ENCODE results near the gene RAMP1. TPM values are rescaled to one million over a fixed set of nuclear protein-coding genes. Genes with fewer than 3 reads are reported as not detected.
"Not testable (repeated sequence)": the region's sequence is repeated elsewhere in the genome, so short reads cannot be mapped to it uniquely, and the experiment has no call there.

Gene RAMP1
- total RNA-seq, 1 donor: 35.0 TPM

GRCh38 chr2:237942513-237942899 lies 83.1 kb downstream of the RAMP1 start:
- no peak for DNase-seq (ENCODE audit: low read depth)
- TF ChIP-seq CTCF (IDR thresholded peaks at IDR 0.05; ENCODE audit: insufficient read depth, low read depth, low read length): no peak

GRCh38 chr2:237943395-237944094 lies 84.1 kb downstream of the RAMP1 start:
- no peak for DNase-seq (ENCODE audit: low read depth)
- TF ChIP-seq CTCF (IDR thresholded peaks at IDR 0.05; ENCODE audit: insufficient read depth, low read depth, low read length): no peak
- H3K4me3 ChIP-seq (ENCODE audit: low read depth, low read length): no peak overlapping the region

More at GRCh38 chr2:237942513-237942899, 83.1 kb downstream of the RAMP1 start:
- no peak overlapping the region for H3K4me3 ChIP-seq (ENCODE audit: low read depth, low read length)

GRCh38 chr2:237944302-237944701 lies 84.9 kb downstream of the RAMP1 start:
- no peak for DNase-seq (ENCODE audit: low read depth)
- H3K4me3 ChIP-seq (ENCODE audit: low read depth, low read length): no peak overlapping the region
- TF ChIP-seq CTCF (IDR thresholded peaks at IDR 0.05; ENCODE audit: insufficient read depth, low read depth, low read length): no peak

- H3K4me3 ChIP-seq (ENCODE audit: low read depth, low read length): no peak overlapping the region
- TF ChIP-seq CTCF (IDR thresholded peaks at IDR 0.05; ENCODE audit: insufficient read depth, low read depth, low read length): no peak
- DNase-seq (ENCODE audit: low read depth): no peak
Measured at GRCh38 chr2:237946423-237946822, 87.0 kb downstream of the RAMP1 start.

GRCh38 chr2:237951354-237951753 lies 91.9 kb downstream of the RAMP1 start:
- not testable (repeated sequence) for DNase-seq (ENCODE audit: low read depth)

GRCh38 chr2:237951878-237952277 lies 92.5 kb downstream of the RAMP1 start:
- TF ChIP-seq CTCF (IDR thresholded peaks at IDR 0.05; ENCODE audit: insufficient read depth, low read depth, low read length): no peak
- H3K4me3 ChIP-seq (ENCODE audit: low read depth, low read length): no peak overlapping the region
- DNase-seq (ENCODE audit: low read depth): no peak

More at GRCh38 chr2:237951354-237951753, 91.9 kb downstream of the RAMP1 start:
- not testable (repeated sequence) for H3K4me3 ChIP-seq (ENCODE audit: low read depth, low read length)

- TF ChIP-seq CTCF (IDR thresholded peaks at IDR 0.05; ENCODE audit: insufficient read depth, low read depth, low read length): no peak
- no peak for DNase-seq (ENCODE audit: low read depth)
- H3K4me3 ChIP-seq (ENCODE audit: low read depth, low read length): no peak overlapping the region
Measured at GRCh38 chr2:237952851-237953250, 93.4 kb downstream of the RAMP1 start.
